K562 (cell line): ENCODE measurements around the gene MAD1L1. TPM values are rescaled to one million over a fixed set of nuclear protein-coding genes. Genes with fewer than 3 reads are reported as not detected.

Experiments used
- ATAC-seq: fragments of 200-7000 bp; cut with Tn5 transposase; 3 replicates; pipeline ENCODE4 v1.9.1; 2020; ENCODE audit warnings: moderate library complexity
- BruUV-seq: library from RNA; stranded (reverse); fragments of 400-500 nt; replicated peaks from 2 replicates; lab custom pipeline; 2021; lab: Mats Ljungman, UMichigan
- CTCF ChIA-PET: fragments of 300-600 bp; formaldehyde crosslinking; extraction: SDS; loops from one replicate; lab custom pipeline; 2021; ENCODE audit warnings: low intra/inter-chr PET ratio; lab: Yijun Ruan, JAX
- POLR2A ChIA-PET: fragments of 300-600, 350-650 bp; sonication (Branson Sonifier 250); formaldehyde crosslinking; extraction: SDS; loops from one replicate; lab custom pipeline; 2021; ENCODE audit warnings: antibody characterized with exemption, inconsistent platforms; lab: Yijun Ruan, JAX
- DNase-seq, 4 experiments: peaks; one replicate each; pipeline versions ENCODE4 v3.0.0 to v3.0.0-alpha.2; 2011 to 2018; ENCODE audit warnings: low spot score in 3 of 4, mixed read lengths in 3 of 4; ENCODE audit errors: extremely low read depth in 1 of 4
- FAIRE-seq: peaks from 2 replicates; lab custom pipeline; 2011; peaks lifted over from hg19 to GRCh38; lab: Jason Lieb, UNC
- H2AFZ ChIP-seq: 2 replicates; pipeline ENCODE4 v1.6.0; 2011; ENCODE audit warnings: low read depth, low read length, control low read depth, inconsistent platforms
- H3K27ac ChIP-seq: fragments of 200-600 bp; 3 replicates; pipeline ENCODE4 v1.8.0; 2011; ENCODE audit warnings: low read depth, mild to moderate bottlenecking, control low read depth, inconsistent platforms, low read length, moderate library complexity, mixed read lengths; ENCODE audit errors: extremely low read depth
- H3K27me3 ChIP-seq, 2 experiments: fragments of 300-600 bp in 1 of 2; 2 replicates in 1 of 2; 3 replicates in 1 of 2; pipeline versions ENCODE4 v1.6.0 to v1.8.0; 2011; ENCODE audit warnings: inconsistent platforms in 2 of 2, low read length in 2 of 2, mild to moderate bottlenecking in 1 of 2, mixed read lengths in 1 of 2, moderate library complexity in 1 of 2; ENCODE audit not compliant: control insufficient read depth in 2 of 2, insufficient read depth in 2 of 2
- H3K36me3 ChIP-seq: fragments of 300-600 bp; 3 replicates; pipeline ENCODE4 v1.8.0; 2011; ENCODE audit warnings: mild to moderate bottlenecking, low read length, inconsistent platforms; ENCODE audit not compliant: control insufficient read depth, insufficient read depth
- H3K4me1 ChIP-seq, 2 experiments: fragments of 200-600 bp in 1 of 2; replicated peaks in 1 of 2; 2 replicates in 1 of 2; 3 replicates in 1 of 2; pipeline versions ENCODE4 v1.5.1 to v1.8.0; 2011; ENCODE audit warnings: inconsistent platforms in 2 of 2, low read length in 2 of 2, mild to moderate bottlenecking in 1 of 2, mixed read lengths in 1 of 2, moderate library complexity in 1 of 2; ENCODE audit not compliant: control insufficient read depth in 2 of 2, insufficient read depth in 2 of 2
- H3K4me2 ChIP-seq: 2 replicates; pipeline ENCODE4 v1.6.1; 2011; ENCODE audit warnings: low read length, control low read depth, inconsistent platforms, mixed read lengths; ENCODE audit not compliant: insufficient read depth
- H3K4me3 ChIP-seq: fragments of 200-600 bp; sonication (generic), shearing (Covaris generic); 2 replicates; pipeline ENCODE4 v1.5.1; 2016; ENCODE audit warnings: control low read depth, inconsistent platforms
- H3K79me2 ChIP-seq: fragments of 200-600 bp; 3 replicates; pipeline ENCODE4 v1.8.0; 2011; ENCODE audit warnings: low read length, inconsistent platforms; ENCODE audit not compliant: control insufficient read depth, insufficient read depth
- H3K9ac ChIP-seq, 2 experiments: 2 replicates each; pipeline versions ENCODE4 v1.6.0 to v1.6.1; 2011; ENCODE audit warnings: low read depth in 2 of 2, low read length in 2 of 2, control low read depth in 1 of 2, inconsistent platforms in 1 of 2, mild to moderate bottlenecking in 1 of 2, mixed read lengths in 1 of 2; ENCODE audit not compliant: insufficient read depth in 1 of 2
- H3K9me1 ChIP-seq: one replicate; pipeline ENCODE4 v1.6.0; 2011; ENCODE audit warnings: inconsistent platforms, mild to moderate bottlenecking, low read length, moderate library complexity; ENCODE audit not compliant: control insufficient read depth, insufficient read depth
- H3K9me3 ChIP-seq: replicated peaks from 2 replicates; pipeline ENCODE4 v1.5.1; 2011; ENCODE audit warnings: low read depth, low read length, inconsistent platforms; ENCODE audit not compliant: control insufficient read depth, insufficient read depth
- H4K20me1 ChIP-seq: replicated peaks from 2 replicates; pipeline ENCODE4 v1.6.1; 2011; ENCODE audit warnings: low read length, inconsistent platforms, mixed read lengths; ENCODE audit not compliant: control insufficient read depth, insufficient read depth
- CEBPG ChIP-seq, 3 experiments: fragments of 200-800 bp in 1 of 3; sonication (Bioruptor generic) in 1 of 3; sonication (generic) in 1 of 3; formaldehyde crosslinking in 1 of 3; IDR thresholded peaks in 2 of 3; conservative IDR thresholded peaks in 1 of 3; 2 replicates each; pipeline versions ENCODE4 v1.6.1 to v1.8.0; 2016 to 2022; ENCODE audit warnings: missing compliant biosample characterization in 2 of 3, missing genetic modification characterization in 2 of 3, mild to moderate bottlenecking in 1 of 3, missing genetic modification reagents in 1 of 3
- E2F4 ChIP-seq: sonication (generic); formaldehyde crosslinking; IDR thresholded peaks from 2 replicates; pipeline ENCODE4 v1.8.0; 2022; ENCODE audit warnings: mild to moderate bottlenecking, low read depth, missing genetic modification reagents
- JUN ChIP-seq, 2 experiments: sonication (generic) in 1 of 2; formaldehyde crosslinking in 1 of 2; IDR thresholded peaks; 2 replicates each; pipeline versions ENCODE4 v1.6.1 to v1.8.0; 2012 to 2022; ENCODE audit warnings: borderline replicate concordance in 2 of 2, mild to moderate bottlenecking in 2 of 2, improper control_type of control experiment in 1 of 2, low read depth in 1 of 2, low read length in 1 of 2, missing genetic modification reagents in 1 of 2
- KDM2B ChIP-seq: fragments of 250-450 bp; sonication (Bioruptor Pico); IDR thresholded peaks from 2 replicates; pipeline ENCODE4 v1.8.0; 2021; ENCODE audit warnings: mild to moderate bottlenecking, moderate library complexity
- NRF1 ChIP-seq, 2 experiments: fragments of 450-650 bp; IDR thresholded peaks in 1 of 2; conservative IDR thresholded peaks in 1 of 2; 2 replicates each; pipeline ENCODE4 v1.6.1; 2014; ENCODE audit warnings: mild to moderate bottlenecking in 2 of 2
- SRSF1 ChIP-seq: fragments of 200-400 bp; formaldehyde crosslinking; IDR thresholded peaks from 2 replicates; pipeline ENCODE4 v1.6.1; 2017; ENCODE audit warnings: mild to moderate bottlenecking, low read depth, low read length, moderate library complexity
- TAF7 ChIP-seq: fragments of 450-650 bp; IDR thresholded peaks from 2 replicates; pipeline ENCODE4 v1.6.1; 2016; ENCODE audit warnings: missing genetic modification characterization, missing compliant biosample characterization
- TRIM25 ChIP-seq: fragments of 450-650 bp; IDR thresholded peaks from 2 replicates; pipeline ENCODE4 v1.7.0; 2016; ENCODE audit warnings: borderline replicate concordance
- USF1 ChIP-seq: sonication (generic); formaldehyde crosslinking; IDR thresholded peaks from 2 replicates; pipeline ENCODE4 v1.9.0; 2022; ENCODE audit warnings: mild to moderate bottlenecking, missing genetic modification reagents
- XRCC5 ChIP-seq: fragments of 200-400 bp; formaldehyde crosslinking; IDR thresholded peaks from 2 replicates; pipeline ENCODE4 v1.6.1; 2017; ENCODE audit warnings: low read depth, mild to moderate bottlenecking, low read length
- ZBTB43 ChIP-seq: sonication (generic); formaldehyde crosslinking; IDR thresholded peaks from 2 replicates; pipeline ENCODE4 v1.8.0; 2023; ENCODE audit warnings: mild to moderate bottlenecking, missing genetic modification reagents
- ZNF143 ChIP-seq: sonication (generic); formaldehyde crosslinking; IDR thresholded peaks from 2 replicates; pipeline ENCODE4 v1.9.0; 2022; ENCODE audit warnings: mild to moderate bottlenecking, missing genetic modification reagents
- ZNF445 ChIP-seq: fragments of 250-450 bp; sonication (Bioruptor Pico); IDR thresholded peaks from 2 replicates; pipeline ENCODE4 v1.4.0; 2020; ENCODE audit warnings: low read depth, mild to moderate bottlenecking, moderate library complexity
- ZNF766 ChIP-seq: fragments of 200-800 bp; sonication (Bioruptor generic); conservative IDR thresholded peaks from 2 replicates; pipeline ENCODE4 v1.6.1; 2016; ENCODE audit warnings: missing genetic modification characterization, missing compliant biosample characterization
- WGBS: fragments of 100-300 bp; shearing (Covaris generic); methylation state at CpG from one replicate; pipeline ENCODE4 v1.1.6; 2016; ENCODE audit warnings: low coverage, mixed read lengths; ENCODE audit not compliant: insufficient coverage; ENCODE audit errors: missing lambda C conversion rate; 5-methylcytosine and 5-hydroxymethylcytosine counted together
- in situ Hi-C: fragments of 300-500 bp; cut with MboI; formaldehyde crosslinking; loops from 4 replicates; pipeline ENCODE4 v1.15.0; 2018; ENCODE audit warnings: inconsistent platforms, mixed read lengths
- intact Hi-C: fragments of 100-400 bp; cut with micrococcal nuclease; formaldehyde crosslinking; loops from 2 replicates; pipeline ENCODE4 v1.14.2; 2022
- polyA plus RNA-seq, 8 experiments: library from polyadenylated mRNA; depleted of rRNA in 4 of 8; stranded (reverse) in 5 of 8; unstranded in 3 of 8; fragments of >200 nt; fragmentation: Nextera tagmentation in 2 of 8; fragmentation: Illumina TruSeq in 1 of 8; extraction: Ambion mirVana in 2 of 8; extraction: Trizol in 1 of 8; gene quantifications; 2 replicates each; pipeline versions ENCODE4 v1.2.1 to v1.2.3, GENCODE V29; 2011 to 2014; ENCODE audit warnings: inconsistent platforms in 1 of 8, missing spikeins in 1 of 8
- total RNA-seq, 7 experiments: library from RNA; depleted of rRNA in 6 of 7; stranded (reverse); fragments of >200 nt in 6 of 7; fragmentation: Illumina TruSeq in 2 of 7; extraction: Trizol in 2 of 7; gene quantifications; 2 replicates each; pipeline versions ENCODE4 v1.2.1 to v1.2.3, GENCODE V29; 2011 to 2021; ENCODE audit warnings: low replicate concordance in 1 of 7

The MAD1L1 gene
- total and polyA plus RNA-seq, 9 of the 15 experiments (the other 6 are each of a cell fraction or from before 2014, with no cell fraction given), result 1.7 to 89.7 (median 18.0) TPM

GRCh38 chr7:1852517-1853430 is 380.0 kb downstream of the MAD1L1 start:
- in situ Hi-C loops, result no loop called here
- Histone ChIP-seq H3K4me1 (peaks cover 33 to 94% of the 10 kb centered on the region in 2 experiments), H3K27ac (peak overlapping the region; percentile 50; the same call in 2 of the 3 replicates), H3K4me2 (peak overlapping the region; percentile 84), H3K9me1 (peaks cover 6% of the 10 kb centered on the region), H3K9ac (peak overlapping the region; percentile 76 to 97), H4K20me1 (no peaks in the 10 kb centered on the region), H3K36me3 (peaks cover 52% of the 10 kb centered on the region), H3K4me3 (peak overlapping the region; percentile 56), H2AFZ (no peak overlapping the region), H3K79me2 (peaks cover 63% of the 10 kb centered on the region), H3K9me3 (peaks cover 3% of the 10 kb centered on the region), H3K27me3 (no peaks in the 10 kb centered on the region)
- BruUV-seq, result no TSS peak
- DNase-seq (no peak), FAIRE-seq (no peak), ATAC-seq (no peak)
- POLR2A ChIA-PET, result interaction anchor here (0.6 to 1.1 kb wide), 5 partner anchors 7 to 311 kb away, joined by 3 to 4 read pairs (median 3); no protein-coding TSS in a partner anchor
- CTCF ChIA-PET, result no interaction called here
- WGBS, result 72% methylated on average over 33 of the region's 40 CpGs
- intact Hi-C loops, result loop anchor here (2.0 to 10.0 kb wide), 2 partner anchors 72 to 252 kb away; no protein-coding TSS in a partner anchor
- TF ChIP-seq ZNF766 (CRISPR knock-in tag), result no peak
- no peak for TF ChIP-seq ZBTB43
- 0 out of 4 replicates have a peak, but pooled peaks of 1 of the 2 experiments have one; percentile 14 for TF ChIP-seq NRF1 (conservative IDR thresholded peaks at IDR 0.05 in 1 of 2, IDR thresholded peaks at IDR 0.05 in 1 of 2)
- no peak for TF ChIP-seq SRSF1
- TF ChIP-seq E2F4 (CRISPR knock-in tag), result no peak
- no peak for TF ChIP-seq TAF7 (tag)
- no peak for TF ChIP-seq TRIM25
- TF ChIP-seq USF1, result peak; percentile 8; the same call in 1 of the 2 replicates
- peak; percentile 46; the same call in 1 of the 2 replicates for TF ChIP-seq ZNF143
- TF ChIP-seq KDM2B (CRISPR knock-in tag), result no peak
- 0 out of 2 replicates have a peak, but pooled peaks have one; percentile 10 for TF ChIP-seq CEBPG (CRISPR knock-in tag; IDR thresholded peaks at IDR 0.05)
- no peak for TF ChIP-seq CEBPG (tag; conservative IDR thresholded peaks at IDR 0.05 in 1 of 2, IDR thresholded peaks at IDR 0.05 in 1 of 2)
- no peak for TF ChIP-seq ZNF445 (CRISPR knock-in tag)
- TF ChIP-seq JUN (IDR thresholded peaks at IDR 0.05; ENCODE audit: borderline replicate concordance, low read depth, low read length), result no peak
- TF ChIP-seq JUN (CRISPR knock-in tag; IDR thresholded peaks at IDR 0.05; ENCODE audit: borderline replicate concordance), result no peak
- TF ChIP-seq XRCC5, result no peak
